Left lung (tissue), 10 donors: ENCODE data around the gene TTC7B. TPM values are rescaled to one million over a fixed set of nuclear protein-coding genes. Genes with fewer than 3 reads are reported as not detected.

ENCODE experiments used
- ATAC-seq: fragments of 200-7000 bp; cut with Tn5 transposase; one replicate; pipeline ENCODE4 v1.9.1; 2020; ENCODE audit warnings: moderate library complexity
- DNase-seq, 4 donors: peaks; one replicate each; pipeline ENCODE4 v3.0.0-alpha.2; 2013 to 2020
- H3K27ac ChIP-seq, 2 donors: fragments of 200-600 bp; sonication (generic) in 1 of 2; one replicate each; pipeline versions ENCODE4 v1.5.0 to v1.8.0; 2020 to 2021
- H3K27me3 ChIP-seq, 2 donors: fragments of 200-600 bp; sonication (generic) in 1 of 2; one replicate each; pipeline versions ENCODE4 v1.5.0 to v1.8.0; 2020 to 2021
- H3K36me3 ChIP-seq, 2 donors: fragments of 200-600 bp; sonication (generic) in 1 of 2; one replicate each; pipeline versions ENCODE4 v1.5.0 to v1.8.0; 2020 to 2021
- H3K4me1 ChIP-seq, 2 donors: fragments of 200-600 bp; one replicate each; pipeline ENCODE4 v1.8.0; 2021
- H3K4me3 ChIP-seq, 2 donors: fragments of 200-600 bp; sonication (generic) in 1 of 2; one replicate each; pipeline versions ENCODE4 v1.5.0 to v1.8.0; 2020 to 2021; ENCODE audit warnings: mild to moderate bottlenecking in 1 of 2
- H3K9me3 ChIP-seq, 2 donors: fragments of 200-600 bp; sonication (generic) in 1 of 2; one replicate each; pipeline versions ENCODE4 v1.5.0 to v1.8.0; 2020 to 2021
- intact Hi-C, 2 donors: fragments of 100-400 bp; cut with DNase I; formaldehyde crosslinking; loops; one replicate each; pipeline versions ENCODE4 v1.11.2 to v1.14.2; 2022
- polyA plus RNA-seq, 6 donors: library from polyadenylated mRNA; unstranded; fragments of 120-200 nt; gene quantifications; one replicate each; pipeline ENCODE4 v1.2.1, GENCODE V29; 2013; ENCODE audit not compliant: insufficient read length in 6 of 6
- total RNA-seq, 2 donors: library from RNA; stranded (reverse); fragmentation: NEBNext Ultra II Directional; extraction: Animal tissue kit (Norgen Biotek cat#: 25700); gene quantifications; one replicate each; pipeline ENCODE4 v1.2.1, GENCODE V29; 2021
- TF ChIP-seq, protein P1 (sequence below), 2 donors: fragments of 200-600 bp; sonication (generic) in 1 of 2; IDR thresholded peaks; one replicate each; pipeline versions ENCODE4 v1.5.0 to v1.8.0; 2021; ENCODE audit warnings: antibody characterized with exemption in 2 of 2
- donor health status: DM: no; HTN: yes; CAD: no.
- donor health status: DM: no; HTN: no; CAD: no.

Gene TTC7B
- total and polyA plus RNA-seq, 8 donors: 26.8 to 47.5 (median 39.5) TPM

DNA sequence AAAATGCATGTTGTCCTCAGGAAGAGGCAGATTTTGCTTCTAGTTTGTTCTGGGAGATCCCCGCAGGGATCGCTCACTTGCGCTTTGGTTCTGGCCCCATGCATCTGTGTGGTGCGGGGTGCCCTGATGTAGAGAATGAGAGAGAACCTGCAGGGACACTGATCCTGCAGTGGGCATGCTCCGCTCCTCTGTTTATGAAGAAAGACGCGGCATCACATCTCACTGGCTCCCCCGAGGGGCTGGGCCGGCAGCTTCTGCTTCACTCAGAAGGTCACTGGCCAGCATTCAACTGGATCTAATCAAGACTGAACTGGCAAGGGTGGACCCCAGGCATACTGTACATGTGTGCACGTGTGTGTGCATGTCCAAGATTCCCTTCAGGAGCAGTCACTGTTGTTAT, 255.2 kb downstream of the TTC7B start:
- Histone ChIP-seq H3K9me3 (no peaks in the 10 kb centered on the region), H3K4me1 (no peaks in the 10 kb centered on the region), H3K36me3 (no peaks in the 10 kb centered on the region), H3K27me3 (no peaks in the 10 kb centered on the region), H3K4me3 (no peak overlapping the region), H3K27ac (no peak overlapping the region)
- intact Hi-C loops: no loop called here
- DNase-seq (no peak), ATAC-seq (no peak)
- TF ChIP-seq, protein P1, sequence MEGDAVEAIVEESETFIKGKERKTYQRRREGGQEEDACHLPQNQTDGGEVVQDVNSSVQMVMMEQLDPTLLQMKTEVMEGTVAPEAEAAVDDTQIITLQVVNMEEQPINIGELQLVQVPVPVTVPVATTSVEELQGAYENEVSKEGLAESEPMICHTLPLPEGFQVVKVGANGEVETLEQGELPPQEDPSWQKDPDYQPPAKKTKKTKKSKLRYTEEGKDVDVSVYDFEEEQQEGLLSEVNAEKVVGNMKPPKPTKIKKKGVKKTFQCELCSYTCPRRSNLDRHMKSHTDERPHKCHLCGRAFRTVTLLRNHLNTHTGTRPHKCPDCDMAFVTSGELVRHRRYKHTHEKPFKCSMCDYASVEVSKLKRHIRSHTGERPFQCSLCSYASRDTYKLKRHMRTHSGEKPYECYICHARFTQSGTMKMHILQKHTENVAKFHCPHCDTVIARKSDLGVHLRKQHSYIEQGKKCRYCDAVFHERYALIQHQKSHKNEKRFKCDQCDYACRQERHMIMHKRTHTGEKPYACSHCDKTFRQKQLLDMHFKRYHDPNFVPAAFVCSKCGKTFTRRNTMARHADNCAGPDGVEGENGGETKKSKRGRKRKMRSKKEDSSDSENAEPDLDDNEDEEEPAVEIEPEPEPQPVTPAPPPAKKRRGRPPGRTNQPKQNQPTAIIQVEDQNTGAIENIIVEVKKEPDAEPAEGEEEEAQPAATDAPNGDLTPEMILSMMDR (IDR thresholded peaks at IDR 0.05): no peak

DNA sequence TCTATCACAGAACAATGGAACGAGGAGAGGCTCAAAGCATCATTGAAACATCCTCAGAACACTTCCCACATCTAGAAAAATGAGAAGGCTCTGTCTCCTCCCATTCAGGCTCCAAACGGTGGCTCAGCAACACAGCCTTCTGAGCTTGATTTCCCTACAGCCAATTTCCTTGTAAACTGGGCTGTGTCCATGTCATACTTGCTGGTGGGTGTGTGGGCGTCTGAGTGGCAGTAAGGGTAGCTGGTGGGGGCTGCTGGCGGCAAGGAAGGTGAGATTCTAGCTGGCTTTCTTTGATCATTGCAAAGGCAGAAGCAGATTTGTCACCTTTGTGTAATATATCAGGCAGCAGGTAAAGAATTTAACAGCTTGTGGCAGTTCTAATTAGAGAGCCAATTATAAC, 255.7 kb downstream of the TTC7B start:
- intact Hi-C loops: no loop called here
- no peak for ATAC-seq
- DNase-seq: no peak
- H3K4me3 ChIP-seq: no peak overlapping the region
- no peaks in the 10 kb centered on the region for H3K36me3 ChIP-seq
- no peaks in the 10 kb centered on the region for H3K27me3 ChIP-seq
- H3K9me3 ChIP-seq: no peaks in the 10 kb centered on the region
- no peaks in the 10 kb centered on the region for H3K4me1 ChIP-seq
- no peak overlapping the region for H3K27ac ChIP-seq
- TF ChIP-seq, protein P1 (IDR thresholded peaks at IDR 0.05): no peak

DNA sequence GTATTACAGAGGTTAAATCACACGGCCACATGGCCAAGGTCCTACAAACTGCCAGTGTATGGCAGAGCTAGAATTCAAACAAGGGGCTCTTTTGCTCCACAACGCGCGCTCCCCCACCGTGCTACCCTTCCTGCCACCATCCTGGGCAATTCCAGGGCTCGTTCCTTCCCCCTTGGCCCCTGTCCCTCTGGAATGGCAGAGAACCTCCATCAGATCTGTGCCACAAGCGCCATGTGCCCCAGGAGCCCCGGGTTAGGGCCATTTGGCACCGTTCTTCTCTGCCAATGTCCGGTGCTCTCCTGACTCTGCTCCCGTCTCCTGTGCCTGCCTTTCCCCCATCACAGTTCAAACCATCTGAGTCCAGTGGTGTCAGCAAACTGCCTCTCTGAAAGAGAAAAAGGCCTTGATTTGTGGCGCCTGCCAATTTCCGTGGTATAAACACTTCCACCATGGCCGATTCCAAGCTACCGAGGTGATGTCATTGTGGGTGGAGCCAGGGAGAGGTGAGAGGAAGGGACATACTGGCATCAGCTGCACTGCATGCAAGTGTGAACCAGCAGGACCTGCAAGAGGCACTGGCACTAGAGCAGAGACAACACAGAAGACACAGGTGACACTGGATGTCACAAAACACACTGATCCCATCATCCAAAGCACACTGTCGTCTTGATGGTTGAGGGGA, 256.3 kb downstream of the TTC7B start:
- Histone ChIP-seq H3K4me3 (no peak overlapping the region), H3K27me3 (no peaks in the 10 kb centered on the region), H3K36me3 (no peaks in the 10 kb centered on the region), H3K9me3 (no peaks in the 10 kb centered on the region), H3K4me1 (no peaks in the 10 kb centered on the region), H3K27ac (no peak overlapping the region)
- TF ChIP-seq, protein P1 (IDR thresholded peaks at IDR 0.05): no peak
- intact Hi-C loops: no loop called here
- DNase-seq: no peak
- no peak for ATAC-seq

DNA sequence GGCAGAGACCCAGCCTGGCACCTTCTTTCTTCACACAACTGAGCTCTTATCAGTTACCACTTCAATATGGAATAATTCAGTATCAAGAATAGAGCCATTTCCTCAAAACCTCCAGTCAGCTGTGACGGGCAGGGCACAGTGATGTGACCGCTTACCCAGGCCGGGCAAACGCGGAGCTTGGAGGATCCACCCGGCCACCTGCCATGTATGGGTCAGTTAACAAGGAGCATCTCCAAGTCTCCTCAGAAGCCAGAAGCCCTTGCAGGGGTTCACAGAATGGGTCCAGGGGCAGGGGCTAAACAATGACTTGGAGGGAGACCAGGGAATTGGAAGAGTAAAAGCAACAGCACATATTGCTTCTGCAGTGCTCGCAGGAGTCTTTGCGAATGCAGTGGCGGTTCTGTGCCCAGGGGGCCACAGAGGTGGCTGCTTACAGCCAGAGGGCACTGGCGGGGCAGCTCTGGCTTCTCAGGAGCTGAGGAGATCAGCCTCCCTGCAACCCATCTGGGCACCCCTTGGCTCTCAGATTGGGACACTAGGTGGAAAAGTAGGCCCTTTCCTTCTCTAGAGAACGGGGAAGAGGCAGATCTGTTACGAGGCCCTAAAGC, 257.1 kb downstream of the TTC7B start:
- intact Hi-C loops: no loop called here
- H3K27me3 ChIP-seq: no peaks in the 10 kb centered on the region
- H3K4me3 ChIP-seq: no peak overlapping the region
- no peaks in the 10 kb centered on the region for H3K36me3 ChIP-seq
- H3K4me1 ChIP-seq: no peaks in the 10 kb centered on the region
- DNase-seq: no peak
- TF ChIP-seq, protein P1 (IDR thresholded peaks at IDR 0.05): no peak
- H3K27ac ChIP-seq: no peak overlapping the region
- no peak for ATAC-seq
- H3K9me3 ChIP-seq: no peaks in the 10 kb centered on the region

DNA sequence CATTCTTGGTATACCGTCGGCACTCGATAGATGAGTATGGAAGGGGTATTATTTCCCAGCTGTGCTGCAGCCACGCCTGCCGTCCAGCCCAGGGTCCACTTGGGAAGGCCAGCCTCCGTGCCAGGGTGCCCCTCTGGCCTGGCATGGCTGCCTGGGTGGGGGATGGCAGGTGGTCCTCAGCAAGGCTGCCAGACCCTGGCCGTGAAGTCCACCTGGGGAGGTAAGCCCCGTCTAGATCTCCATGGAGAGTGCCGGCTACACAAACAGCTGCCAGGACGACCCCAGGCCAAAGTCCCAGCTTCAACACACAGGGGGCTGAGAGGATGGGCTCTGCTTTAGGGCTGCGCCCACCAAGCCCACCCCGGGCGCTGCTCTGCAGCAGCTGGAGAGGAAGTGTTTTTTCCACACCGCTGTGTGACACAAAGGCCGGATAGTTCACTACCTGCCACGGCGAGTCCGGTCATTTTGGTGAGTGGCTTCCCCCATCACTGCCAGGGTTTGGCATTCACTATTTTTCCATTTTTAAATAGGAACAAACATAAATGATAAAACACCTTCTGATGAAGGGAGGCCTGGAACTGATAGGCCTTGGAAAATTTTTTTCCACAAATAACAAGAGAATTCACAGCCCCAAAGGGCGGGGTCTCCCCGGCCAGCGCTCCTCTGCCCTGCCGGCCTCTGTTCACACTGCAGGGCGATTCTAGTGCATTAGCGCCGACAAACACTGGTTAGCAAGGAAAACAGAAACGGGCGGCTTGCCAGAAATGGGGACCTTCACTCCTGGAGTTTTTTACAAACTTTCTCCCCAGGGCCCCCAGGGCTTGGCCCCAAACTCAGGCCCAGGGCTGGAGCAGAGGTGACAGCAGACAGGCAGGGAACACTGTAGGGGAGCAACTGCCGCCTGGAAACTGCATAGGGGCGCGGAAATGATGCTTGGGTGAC, 257.9 kb downstream of the TTC7B start:
- no peaks in the 10 kb centered on the region for H3K4me1 ChIP-seq
- DNase-seq: no peak
- H3K9me3 ChIP-seq: no peaks in the 10 kb centered on the region
- intact Hi-C loops: no loop called here
- TF ChIP-seq, protein P1 (IDR thresholded peaks at IDR 0.05): no peak
- no peak overlapping the region for H3K27ac ChIP-seq
- ATAC-seq: no peak
- no peak overlapping the region for H3K4me3 ChIP-seq
- no peaks in the 10 kb centered on the region for H3K27me3 ChIP-seq
- H3K36me3 ChIP-seq: no peaks in the 10 kb centered on the region
